Dermis microvascular lymphatic vessel endothelial cell (primary cell): ENCODE results near the gene CACNA2D3. TPM values are rescaled to one million over a fixed set of nuclear protein-coding genes. Genes with fewer than 3 reads are reported as not detected.

ENCODE experiments used
- DNase-seq, 2 donors: peaks; one replicate each; pipeline versions ENCODE4 v3.0.0 to v3.0.0-alpha.2; 2010; ENCODE audit warnings: low read depth in 2 of 2
- total RNA-seq: library from RNA; depleted of rRNA; stranded (reverse); fragments of >200 nt; gene quantifications from 2 replicates; pipeline ENCODE4 v1.2.1, GENCODE V29; 2014

Gene CACNA2D3
- total RNA-seq, 1 donor from 2014 or later: not detected

DNA sequence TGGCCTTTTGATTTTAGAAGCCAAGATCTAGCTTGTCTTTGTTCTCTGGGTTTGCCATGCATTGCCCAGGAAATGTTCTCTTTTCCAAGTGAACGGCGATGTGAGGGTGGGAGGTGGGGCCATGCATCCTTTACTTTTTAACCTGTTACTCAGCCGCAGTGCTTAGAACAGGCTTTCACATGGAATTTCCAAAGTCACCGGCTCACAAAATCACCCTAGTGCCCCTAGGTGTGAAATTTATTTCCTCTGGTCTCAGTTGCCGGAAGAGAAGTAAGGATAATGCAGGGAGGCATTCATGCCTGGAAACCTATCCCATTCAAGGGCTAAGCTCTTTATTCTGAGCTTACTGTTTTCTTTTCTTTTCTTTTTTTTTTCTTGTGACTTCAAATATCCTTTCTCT is 93.2 kb downstream of the CACNA2D3 start:
- DNase-seq: no peak

DNA sequence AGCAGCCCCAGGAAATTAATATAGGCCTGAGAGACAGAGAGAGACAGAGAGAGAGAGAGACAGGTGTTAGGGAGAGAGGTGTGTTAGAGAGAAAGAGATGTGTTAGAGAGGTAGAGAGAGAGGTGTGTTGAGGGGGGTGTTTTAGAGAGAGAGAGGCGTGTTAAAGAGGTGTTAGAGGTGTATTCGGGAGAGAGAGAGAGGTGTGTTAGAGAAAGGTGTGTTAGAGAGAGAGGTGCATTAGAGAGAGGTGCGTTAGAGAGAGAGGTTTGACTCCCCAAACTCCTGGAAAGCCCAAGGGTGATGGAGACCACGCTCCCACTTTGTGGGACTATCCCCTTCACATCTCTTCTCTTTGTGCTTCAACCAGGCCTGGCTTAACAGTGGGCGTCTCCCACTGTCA is 95.5 kb downstream of the CACNA2D3 start:
- DNase-seq: no peak

DNA sequence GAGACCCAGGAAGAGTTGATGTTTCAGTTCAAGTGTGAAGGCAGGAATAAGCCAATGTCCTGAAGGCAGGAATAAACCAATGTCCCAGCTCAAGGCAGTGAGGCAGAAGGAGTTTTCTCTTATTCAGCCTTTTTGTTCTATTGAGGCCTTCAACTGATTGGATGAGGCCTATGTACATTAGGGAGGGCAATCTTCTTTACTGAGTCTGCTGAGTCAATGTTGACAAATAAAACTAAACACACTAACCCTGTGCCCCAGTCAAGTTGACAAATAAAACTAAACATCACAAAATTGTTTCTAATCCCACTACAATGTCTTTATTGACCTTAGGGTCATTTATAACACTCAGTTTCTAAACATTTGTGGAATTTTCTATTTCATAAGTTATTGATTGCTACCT is 100.0 kb downstream of the CACNA2D3 start:
- no peak for DNase-seq

DNA sequence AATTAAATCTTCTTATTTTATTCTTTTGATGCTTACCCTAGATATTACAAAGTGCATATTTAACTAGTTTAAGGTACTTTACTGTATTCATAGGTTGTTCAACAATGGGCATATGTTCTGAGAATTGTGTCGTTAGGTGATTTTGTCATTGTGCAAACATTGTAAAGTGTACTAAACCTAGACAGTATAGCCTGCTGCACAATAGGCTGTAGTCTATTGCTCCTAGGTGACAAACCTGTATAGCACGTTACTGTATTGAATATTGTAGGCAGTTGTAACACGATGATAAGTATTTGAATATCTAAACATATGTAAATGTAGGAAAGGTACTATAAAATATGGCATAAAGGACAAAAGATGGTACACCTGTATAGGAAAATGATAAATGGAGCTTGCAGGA is 100.7 kb downstream of the CACNA2D3 start:
- DNase-seq: no peak

DNA sequence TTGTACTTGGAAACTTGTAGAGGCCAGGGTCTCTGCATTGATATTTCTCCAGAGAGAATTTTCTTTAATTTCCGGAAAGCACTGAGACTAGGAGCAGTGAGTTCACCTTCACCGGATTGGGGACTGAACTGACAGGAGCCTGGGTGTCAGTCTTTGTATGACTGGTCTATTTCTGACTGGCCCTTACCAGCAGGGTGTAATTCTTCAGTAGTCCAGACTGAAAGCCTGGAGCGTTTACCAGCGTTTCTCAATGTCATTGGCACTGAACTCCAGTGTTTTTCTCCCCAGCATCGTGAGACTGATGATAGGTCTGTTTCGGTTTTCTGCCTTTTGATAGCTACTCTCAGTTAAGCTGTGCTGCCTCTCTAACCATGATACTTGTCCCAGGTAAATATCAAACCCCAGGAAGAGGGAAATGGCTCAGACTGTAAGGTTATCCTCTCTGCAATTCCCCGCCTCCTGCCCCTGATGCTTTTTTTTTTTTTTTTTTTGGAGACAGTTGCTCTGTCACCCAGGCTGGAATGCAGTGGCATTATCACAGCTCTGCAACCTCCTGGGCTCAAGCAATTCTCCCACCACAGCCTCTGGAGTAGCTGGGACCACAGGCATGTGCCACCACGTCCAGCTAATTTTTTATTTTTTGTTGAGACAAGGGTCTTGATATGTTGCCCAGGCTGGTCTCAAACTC is 103.6 kb downstream of the CACNA2D3 start:
- no peak for DNase-seq

DNA sequence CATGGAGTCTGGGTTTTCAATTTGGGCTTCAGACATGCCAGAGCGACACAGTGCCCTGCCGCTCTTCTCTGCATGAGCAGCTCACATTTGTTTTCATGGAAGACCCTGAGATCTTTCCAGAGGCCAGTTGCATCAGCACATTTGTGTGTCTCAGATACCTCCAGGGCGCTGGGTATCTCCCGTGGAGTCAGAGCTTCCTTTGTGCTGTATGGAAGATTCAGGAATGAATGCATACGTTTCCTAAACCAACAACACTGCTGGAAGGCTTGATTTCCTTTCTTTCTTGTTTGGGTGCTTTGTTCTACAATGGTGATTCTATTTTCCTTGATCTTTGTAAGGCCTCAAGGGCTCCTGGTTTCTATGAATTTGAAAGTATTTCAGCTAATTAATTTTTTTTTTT is 106.5 kb downstream of the CACNA2D3 start:
- DNase-seq: no peak

DNA sequence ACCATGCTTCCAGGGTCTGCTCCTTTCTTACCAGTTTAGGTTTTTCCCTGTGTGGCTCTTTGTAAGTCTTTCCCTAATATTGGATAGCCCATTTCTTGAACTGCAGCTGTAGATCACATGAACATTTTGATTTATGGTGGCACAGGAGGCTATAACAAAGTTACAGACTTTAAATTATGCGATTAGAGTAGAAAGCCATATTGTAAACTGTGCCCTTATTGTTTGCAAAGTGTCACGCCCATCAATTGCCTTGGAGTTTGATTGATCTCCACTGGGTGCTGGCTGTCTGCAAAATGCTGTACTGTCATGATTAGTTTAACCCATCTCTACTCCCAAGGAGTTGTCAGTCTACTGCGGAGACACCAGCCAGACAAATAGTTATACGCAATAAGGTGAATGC is 110.3 kb downstream of the CACNA2D3 start:
- no peak for DNase-seq

DNA sequence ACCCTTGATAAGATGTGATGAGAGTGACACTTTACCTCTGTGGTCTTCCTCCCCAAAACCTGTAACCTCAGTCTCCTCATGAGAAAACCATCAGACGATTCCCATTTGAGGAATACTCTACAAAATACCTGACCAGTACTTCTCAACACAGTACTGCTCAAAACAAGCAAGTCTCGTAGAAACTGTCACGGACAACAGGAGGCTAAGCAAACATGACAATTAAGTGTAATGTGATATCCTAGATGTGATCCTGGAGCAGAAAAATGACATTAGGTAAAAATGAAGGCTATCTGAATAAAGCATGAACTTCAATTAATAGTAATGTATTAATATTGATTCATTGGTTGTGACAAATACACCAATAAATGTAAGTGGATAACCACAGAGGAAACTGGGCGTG is 113.6 kb downstream of the CACNA2D3 start:
- DNase-seq: no peak

DNA sequence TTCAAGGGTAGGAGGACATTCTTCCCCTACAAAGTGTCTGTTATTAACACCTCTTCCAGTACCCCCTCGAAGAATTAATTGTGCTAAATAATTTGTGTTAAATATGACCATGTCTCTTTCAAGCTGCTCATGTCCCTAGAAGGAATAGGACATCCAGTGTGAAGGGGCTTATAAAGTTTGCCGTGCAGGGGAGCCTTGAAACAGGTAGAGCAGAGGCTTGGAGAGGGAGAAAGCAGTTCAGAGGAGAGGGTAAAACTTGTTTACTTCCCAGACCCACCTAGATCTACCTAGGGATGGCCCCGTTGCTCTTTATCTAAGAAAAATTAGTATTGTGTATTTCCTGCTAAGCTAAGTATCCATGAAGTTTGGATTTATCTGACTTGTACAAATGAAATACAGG is 114.8 kb downstream of the CACNA2D3 start:
- DNase-seq: no peak

DNA sequence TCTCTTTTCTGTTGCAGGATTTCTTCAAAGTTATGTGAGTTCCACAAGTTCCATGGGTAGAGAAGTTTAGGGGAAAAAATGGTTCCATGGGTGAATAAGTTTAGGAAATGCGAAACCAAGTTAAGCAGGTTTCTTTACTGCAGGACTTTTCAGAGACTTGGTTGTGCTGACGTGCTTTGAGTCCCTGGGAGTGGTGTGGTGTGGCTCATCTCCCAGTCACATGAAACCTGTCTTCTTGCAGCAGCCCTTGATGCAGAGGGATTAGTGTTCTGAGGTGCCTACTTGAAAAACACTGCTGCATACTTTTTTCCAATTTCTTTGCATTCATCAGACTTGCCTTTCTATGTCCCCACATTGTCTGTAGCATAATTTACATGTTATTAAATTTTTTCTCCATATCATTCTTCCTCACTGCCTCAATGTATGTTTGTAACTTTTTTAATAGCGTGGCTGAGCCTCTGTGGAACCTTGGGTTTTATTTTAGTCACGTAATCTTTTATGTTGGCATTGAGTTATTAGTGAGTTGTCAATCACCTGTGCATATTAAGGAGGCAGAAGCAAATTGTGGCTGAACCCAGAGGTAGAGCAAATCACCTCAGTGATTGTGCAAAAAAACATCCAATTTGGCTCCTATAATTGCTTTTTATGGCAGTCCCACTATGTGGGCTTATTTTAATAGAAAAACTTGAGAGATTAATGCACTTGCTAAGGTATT is 115.6 kb downstream of the CACNA2D3 start:
- DNase-seq: no peak

DNA sequence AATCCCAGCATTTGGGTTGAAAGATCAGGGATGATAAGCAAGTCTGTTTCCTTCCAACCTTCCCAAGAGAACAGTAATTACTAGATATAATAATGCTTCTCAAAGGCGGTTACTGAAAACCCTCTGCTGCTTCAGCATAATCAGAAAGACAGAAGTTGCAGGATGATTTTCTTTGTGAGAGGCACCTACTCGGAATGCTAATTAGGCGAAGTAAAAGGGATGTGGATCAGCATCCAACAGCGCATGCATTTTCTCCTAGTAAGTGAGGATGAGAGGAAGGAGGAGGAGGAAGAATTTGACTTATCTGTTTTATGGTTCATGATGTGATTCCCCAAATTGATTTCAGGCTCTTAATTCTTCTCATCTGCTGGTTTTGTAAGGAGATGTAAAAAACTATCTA is 118.0 kb downstream of the CACNA2D3 start:
- DNase-seq: no peak

DNA sequence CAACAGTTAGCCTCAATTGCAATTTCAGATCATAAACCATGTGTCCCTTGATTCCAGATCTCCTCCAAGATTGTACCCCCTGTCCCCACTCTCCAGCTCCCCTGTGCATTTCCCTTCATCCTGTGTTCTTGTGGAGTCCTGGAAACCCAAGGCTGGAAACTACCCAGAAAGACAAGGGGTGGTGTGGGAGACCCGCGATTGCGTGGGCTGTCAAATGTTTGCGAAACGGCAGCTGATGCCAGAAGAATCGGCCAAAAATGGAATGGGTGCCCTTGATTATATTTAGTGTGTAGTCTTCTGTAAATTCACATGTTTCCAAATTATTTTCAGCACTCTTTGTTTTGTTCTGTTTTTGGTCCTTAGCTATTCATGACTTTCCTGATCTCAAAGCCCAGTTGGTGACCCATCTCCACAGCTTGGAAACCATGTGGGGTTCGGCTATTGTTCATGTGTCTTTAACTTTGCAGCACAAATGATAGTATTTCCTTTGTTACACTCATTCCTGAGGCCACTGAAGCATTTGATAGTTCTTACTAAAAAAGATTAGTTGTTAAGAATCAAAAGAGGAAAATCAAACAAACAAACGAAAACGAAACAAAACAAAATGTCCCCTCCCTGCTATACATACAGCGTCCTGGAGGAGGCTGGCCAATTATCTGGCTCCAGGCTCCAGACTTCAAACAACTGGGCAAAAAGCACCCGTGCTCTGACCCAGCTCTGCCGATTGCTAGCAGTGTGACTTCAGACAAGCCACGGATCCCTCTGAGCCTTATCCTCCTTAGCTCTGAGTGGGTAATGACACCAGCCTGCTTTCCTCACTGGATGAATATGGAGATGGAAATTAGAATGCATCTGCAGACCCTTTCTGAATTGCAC is 120.9 kb downstream of the CACNA2D3 start:
- no peak for DNase-seq

DNA sequence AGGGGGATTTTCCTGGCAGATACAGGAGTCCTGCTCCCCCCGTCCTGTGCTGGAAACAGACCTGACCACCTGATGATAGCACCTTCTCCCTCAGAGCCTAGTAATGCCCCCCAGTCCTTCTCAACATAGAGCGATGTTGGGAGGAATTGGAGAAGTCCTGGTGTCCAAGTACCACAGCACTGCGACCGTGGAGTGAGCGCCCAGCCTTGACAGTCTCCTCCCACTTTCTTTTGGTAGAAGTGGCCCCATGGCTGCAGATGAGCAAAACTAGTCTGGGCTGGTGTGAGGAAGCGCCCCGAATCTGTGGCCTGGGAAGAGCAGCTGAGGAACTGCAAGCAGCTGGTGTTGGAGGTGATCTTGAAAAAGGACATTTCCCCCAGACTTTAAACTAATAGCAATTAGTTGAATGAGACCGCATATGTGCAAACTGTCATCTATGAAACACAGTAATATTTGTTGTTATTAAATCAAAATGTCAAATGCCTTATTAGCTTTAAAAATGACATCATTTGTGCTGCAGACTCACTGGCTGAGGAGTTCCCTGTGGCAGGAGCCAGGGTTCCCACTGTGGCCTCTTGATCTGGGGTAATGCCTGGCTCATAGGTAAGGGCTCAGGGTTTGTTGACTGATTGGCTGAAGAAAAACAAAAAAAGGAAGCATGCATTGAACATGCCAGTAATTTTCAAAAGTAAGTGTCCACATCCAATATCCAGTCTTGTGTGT is 121.8 kb downstream of the CACNA2D3 start:
- DNase-seq: no peak

DNA sequence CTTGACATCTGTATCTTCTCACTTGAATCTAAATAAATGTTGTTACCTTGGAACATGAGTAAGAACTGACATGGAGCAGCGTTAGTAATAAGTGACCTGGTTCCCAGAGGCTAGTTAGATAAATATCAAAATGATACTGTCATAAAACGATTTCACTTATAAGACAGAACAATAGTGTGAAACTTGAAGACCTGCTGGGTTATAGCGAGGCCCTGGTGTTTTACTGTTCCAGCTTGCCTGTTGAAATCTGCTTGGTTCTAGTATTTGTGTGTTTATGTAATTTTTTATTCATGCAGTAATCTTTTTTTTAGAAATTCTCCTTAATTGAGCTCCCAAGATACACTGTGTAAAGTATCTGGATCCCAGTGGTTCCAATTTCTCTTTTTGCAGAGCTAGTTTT is 129.4 kb downstream of the CACNA2D3 start:
- no peak for DNase-seq

DNA sequence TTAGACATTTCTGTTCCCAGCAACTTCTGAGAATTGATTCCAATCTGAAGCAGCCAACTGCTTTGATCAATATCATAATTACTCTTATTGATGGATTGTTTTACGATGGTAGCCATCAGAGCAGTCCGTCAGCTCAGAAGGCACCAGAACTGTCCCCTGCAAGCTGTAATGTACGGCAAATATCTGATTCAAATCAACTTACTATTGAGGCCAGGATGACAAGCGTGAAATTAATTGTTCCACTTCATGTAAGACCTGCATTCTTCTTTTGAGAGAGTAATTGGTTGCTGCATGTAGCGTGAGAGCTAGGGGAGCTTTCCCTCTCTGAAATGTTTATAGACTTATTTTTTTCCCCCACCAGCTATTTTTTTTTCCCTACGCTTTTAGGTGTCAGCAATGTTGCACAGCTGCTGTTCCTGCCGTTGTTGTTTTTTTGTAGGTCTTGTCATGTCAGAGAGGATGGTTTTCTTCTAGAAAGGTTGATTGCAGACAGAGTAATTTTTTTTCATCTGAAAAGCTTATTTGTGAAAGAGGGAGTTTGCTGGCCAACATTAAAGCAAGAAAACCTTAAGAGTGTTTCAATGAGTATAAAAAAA is 134.9 kb downstream of the CACNA2D3 start:
- no peak for DNase-seq

DNA sequence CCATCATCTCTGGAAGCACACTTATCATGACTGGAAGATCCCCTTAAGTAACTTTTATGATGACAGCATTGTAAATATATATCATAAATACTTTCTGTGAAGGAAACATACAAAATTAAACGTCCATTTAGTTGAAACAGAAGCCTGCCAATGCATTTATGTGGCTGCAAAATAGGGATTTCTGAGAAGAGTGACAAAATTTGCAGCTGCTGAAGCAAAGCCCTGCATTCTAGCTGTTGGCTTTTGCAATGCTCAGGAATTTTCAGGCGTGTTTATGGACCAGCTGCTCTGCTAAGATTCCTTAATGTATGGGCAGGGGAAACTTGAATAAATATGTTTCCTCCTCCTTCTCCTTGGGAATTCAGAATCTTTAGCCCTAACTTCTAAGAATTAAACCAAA is 137.3 kb downstream of the CACNA2D3 start:
- no peak for DNase-seq

DNA sequence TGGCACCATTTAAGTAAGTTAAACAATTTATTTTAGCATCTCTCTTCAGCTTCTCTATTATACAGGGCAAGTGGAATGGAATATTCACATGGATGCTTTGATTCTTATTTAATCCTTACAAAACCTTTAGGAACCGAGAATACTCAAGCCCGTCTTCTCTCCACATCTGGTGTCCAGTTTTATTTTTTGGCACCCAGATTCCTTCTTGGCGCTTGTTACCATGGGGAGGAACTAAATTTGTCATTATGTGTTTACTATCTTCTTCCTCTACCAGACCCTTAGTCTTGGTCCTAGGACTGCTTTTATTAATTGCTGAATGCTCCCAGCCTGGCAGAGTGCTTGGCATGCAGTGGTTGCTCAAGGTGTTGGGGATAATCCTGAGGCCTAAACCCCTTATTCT is 138.8 kb downstream of the CACNA2D3 start:
- DNase-seq: no peak

DNA sequence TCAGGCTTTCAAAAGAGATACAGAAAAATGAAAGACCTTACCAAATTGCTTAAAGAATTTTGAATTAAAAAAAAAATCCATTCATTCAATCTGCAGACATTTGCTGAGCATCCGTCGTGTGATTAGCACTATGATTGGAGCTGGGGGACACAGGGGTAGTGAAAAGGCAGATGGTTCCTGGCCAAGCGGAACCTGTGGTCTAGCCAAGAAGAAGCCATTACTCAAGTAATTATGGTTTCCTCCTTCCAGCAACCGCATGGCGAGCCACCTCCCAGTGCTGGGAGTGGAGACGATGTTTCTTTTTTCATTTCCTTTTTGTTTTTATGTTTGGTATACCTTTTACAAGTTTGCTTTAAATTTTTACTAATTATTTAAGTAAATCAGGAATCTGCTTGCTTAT is 140.2 kb downstream of the CACNA2D3 start:
- DNase-seq: no peak

DNA sequence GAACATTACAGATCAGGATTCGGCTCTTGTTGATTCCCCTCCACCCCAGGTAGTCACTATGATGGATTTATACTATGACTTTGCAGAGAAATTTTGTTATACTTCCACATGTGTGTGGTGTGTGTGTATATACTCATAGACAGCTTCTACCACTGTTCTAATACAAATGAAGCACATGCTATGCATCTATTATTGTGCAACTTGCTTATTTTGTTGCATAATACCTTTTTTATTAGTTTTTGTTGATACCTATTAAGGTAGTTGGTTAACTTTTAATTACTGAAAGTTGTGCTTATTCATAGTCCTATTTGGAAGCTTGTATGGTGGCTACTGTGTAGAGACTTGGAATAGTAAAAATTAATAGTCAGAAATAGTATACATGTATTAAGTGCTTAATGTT is 140.6 kb downstream of the CACNA2D3 start:
- DNase-seq: no peak

DNA sequence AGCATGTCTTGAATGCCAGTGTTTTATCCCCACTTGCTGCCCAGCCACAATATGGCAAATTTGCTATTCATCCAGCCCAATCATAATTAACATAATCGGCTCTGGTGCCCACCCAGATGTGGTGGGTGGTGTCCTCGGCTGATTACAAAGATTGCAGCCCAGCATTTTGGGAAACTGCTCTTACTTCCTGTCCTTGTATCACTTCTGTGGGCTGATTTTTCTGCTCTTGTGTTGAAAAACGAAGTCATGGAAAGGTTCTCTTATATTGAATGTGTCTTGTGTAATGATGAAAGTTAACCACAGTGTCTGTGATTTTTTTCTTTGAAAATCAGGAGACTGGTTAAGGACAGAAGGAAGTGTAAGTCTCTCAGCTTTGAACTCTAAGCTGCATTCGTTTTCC is 141.7 kb downstream of the CACNA2D3 start:
- DNase-seq: no peak

DNA sequence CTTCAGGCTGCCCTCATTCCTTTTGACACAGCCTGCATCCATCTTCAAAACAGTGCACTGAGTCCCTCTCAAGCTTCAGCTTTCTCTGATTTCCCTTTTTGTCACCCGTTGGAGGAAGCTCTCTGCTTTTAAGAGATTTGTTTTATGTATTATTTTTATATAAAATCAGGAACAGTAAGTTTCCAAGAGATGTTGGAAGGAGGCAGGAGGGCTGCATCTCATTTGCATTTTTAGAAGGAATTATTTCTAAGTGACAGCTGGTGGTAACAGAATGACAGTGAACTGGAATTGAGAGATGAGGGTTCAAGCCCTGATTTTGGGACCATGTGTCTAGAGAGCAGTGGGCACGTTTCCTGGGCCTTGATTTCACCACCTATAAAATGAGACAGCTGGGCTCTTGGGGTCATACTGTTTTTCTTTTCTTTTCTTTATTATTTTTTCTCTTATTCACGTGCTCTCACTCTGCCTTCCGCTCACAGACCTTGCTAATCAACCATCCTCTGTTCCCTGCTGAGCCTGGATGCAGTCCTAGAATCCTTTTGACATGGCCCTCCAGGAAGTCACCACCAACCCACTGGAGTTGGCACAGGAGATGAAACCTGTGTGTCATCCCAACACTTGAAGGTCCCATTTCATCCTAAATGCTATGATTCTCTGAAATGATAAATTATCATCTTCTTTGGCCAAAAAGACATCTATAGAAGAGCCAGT is 148.6 kb downstream of the CACNA2D3 start:
- DNase-seq: no peak
